Fibroblast of skin of left quadriceps (primary cell): ENCODE measurements around the gene HIVEP1.

ENCODE experiments used
- DNase-seq, 2 experiments: peaks; one replicate each; pipeline ENCODE4 v3.0.0-alpha.2; 2013; ENCODE audit warnings: low read depth in 2 of 2

Gene HIVEP1

DNA sequence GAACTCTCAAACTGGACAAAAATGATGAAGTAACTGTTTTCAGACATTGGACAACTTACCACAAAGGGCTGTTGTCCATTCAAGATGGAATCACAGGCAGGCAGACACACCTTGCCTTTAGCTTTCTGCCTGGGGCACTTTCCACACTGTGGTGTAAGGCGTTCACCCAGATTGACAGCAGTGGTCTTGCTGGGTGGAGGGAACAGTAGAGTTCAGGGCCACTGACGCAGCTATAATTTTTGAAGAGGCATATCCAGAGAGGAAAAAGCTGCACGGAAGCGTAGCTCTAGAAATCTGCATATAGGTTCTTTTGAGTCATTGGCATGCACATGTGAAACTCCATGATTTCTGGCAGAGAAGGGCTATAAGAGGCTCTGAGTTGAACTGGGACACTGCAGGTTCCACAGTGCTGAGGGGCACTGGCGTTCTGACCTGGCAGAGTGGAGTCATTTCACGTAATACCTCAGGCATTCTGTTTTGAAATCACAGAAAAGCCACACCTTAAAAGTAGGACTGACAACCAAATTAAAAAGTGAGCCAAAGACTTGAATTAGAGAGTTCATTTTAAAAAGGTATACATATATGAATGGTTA lies 173.1 kb downstream of the HIVEP1 start:
- DNase-seq = no peak

DNA sequence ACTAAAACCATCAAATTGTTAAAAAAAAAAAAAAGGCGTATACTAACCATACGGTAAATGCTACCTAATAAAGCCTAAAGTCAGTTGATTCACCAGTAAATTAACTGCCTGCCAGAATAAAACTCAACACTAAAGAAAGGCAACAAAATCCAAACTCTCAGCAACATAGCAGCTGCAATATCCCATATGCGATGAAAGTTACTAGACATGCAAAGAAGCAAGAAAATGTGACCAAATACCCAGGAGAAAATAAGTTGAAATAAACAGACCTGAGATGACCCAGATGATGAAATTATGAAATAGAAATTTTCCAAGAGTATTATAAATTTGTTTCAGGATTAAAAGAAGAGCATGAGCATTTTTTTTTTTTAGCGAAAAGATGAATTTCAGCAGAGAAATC lies 174.4 kb downstream of the HIVEP1 start:
- DNase-seq = no peak

DNA sequence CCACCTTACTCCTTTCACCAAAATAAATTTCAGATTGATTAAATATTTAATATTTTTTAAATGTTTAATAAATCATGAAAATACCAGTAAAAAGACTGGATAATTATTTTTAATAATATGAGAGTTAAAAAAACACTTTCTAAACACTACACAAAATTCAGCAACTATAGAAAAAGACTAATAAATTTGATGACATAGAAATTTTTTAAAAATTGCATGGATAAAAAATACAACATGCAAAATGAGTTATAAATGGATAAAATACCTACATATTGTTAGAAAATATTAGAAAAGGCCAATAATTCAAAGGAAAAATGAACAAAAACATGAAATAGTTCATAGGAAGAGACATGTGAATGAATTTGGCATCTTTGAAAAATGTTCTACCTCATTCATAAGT lies 177.0 kb downstream of the HIVEP1 start:
- no peak for DNase-seq

DNA sequence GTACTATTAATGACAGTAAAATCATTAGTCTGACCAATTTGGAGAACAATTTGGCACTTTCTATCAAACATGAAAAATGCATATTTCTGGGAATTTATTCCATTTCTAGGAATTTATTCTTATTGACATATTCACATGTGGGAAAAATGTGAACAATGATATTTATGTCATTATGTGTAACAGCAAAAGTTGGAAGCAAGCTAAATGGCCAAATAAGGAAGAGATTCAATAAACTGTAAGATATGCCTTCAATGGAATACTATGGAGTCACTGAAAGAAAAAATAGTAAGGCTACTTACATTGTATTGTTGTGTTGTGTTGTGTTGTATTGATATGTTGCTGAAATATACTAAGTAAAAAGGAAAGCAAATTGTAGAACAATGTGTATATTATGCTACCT lies 177.5 kb downstream of the HIVEP1 start:
- no peak for DNase-seq

DNA sequence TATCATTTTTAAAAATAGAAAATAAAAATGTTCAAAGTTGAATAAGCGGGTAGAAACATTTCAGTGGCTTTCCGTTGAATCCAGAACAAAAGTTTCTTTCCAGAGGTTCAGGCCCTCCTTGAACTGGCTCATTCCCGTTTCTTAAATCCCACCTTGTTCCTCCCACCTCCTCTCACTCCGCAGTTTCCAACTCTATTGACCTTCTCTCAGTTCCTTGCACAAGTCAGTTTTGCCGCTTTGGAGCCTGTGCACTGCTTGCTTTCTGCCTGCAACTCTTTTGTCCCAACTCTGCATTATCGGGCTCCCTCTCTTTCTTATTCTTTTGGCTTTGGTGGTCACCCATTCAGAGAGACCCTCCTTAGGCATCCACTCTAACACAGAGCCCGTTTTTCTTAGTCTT lies 178.1 kb downstream of the HIVEP1 start:
- no peak for DNase-seq

DNA sequence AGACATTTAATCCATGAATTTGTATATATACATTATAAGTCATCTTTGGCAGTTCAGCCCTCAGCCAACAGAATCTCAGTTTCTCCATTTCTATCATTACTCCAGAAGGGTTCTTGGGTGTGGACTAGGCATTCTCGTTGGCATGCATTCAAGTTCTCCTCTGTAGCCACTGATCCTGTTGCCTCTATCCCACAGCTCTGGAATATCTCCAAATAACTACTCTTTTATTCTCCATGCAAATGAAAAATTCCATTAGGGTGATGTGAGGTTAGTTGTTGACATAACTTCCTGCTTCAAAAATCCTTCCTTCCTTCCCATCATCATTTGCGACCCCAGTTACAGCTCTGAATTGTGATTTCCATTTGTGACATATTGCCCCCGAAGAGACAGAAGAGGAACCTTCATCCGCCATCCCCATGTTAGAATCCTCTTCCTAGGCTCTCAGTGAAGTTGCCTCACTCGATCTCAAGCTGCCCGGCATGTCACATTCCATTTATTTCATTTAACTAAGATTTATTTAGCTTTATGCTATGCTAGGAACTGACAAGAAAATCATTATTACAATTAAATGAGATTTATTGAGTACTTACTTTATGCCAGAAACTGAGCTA lies 184.3 kb downstream of the HIVEP1 start:
- DNase-seq = peak; percentile 44 to 62

DNA sequence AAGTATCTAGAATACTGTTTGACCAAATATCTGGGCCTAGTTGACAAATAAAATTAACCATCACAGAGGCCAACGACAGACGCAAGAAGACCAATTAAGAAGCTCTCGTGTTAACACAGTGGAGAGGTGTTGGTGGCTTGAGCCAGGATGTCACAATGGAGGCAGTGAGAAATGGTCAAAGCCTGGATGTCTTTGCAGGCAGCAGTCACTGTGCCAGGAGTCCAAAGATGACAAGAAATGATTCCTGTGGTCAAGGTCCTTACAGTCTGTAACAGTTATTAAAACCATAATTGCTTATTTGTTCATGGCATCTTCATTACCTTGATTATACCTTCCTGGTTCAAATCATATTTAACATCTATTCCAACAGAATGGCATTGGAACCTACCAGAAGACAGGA lies 186.7 kb downstream of the HIVEP1 start:
- DNase-seq = no peak

DNA sequence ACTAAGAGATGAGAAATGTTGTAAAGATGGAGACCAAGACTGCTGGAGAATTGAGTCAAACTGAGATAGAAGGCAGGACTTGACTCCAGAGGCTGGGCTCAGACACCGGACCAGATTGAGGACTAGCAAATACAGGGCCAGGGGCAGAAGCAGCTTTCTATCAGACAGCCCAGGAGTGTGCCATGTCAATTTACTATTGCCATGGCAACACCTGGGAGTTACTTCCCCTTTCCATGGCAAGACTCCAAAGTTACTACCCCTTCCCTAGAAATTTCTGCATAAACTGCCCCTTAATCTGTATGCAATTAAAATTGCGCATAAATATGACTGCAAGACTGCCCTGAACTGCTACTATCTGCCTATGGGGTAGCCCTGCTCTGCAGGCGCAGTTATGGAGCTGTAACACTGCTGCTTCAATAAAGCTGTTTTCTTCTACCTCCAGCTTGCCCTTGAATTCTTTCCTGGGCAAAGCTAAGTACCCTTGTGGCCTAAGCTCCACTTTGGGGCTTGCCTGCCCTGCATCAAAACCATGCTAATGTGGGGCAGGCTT lies 188.0 kb downstream of the HIVEP1 start:
- DNase-seq = no peak

DNA sequence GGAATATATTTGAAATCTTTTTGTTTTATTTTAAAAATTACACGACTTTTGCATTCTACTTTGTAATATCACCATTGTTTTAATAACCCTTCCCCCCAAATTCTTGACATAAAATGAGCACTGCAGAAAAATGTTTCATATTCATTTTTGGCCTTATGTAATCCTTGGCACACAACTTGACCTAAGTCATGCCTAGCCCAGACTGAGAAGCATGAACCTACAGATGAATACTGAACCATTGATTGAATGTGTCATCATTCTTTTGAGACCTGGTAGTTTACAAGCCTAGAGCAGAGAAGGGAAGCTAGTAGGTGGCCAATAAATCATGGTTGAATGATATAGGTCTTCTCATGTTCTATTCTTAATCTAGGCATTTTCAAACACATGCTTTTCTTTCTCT lies 188.6 kb downstream of the HIVEP1 start:
- DNase-seq = no peak

DNA sequence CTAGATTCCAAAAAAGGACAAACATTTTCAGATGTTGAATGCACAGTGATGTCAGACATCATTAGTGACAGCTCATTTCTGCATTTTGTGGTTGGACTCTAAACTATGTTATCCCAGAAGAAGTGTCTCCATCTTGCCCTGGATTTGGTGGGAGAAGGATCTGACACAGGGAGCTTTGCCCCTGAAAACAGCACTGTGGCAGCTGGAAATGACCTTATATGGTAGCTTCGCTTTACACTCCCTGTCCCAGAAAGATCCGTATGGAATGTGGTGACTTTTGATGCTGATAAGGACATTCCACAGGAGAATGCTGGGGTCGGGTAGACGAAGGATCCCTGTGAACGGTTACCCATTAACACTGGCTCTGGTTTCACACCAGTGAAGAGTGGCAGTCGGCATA lies 190.9 kb downstream of the HIVEP1 start:
- DNase-seq = peak in 1 of 2 experiments; percentile 28

DNA sequence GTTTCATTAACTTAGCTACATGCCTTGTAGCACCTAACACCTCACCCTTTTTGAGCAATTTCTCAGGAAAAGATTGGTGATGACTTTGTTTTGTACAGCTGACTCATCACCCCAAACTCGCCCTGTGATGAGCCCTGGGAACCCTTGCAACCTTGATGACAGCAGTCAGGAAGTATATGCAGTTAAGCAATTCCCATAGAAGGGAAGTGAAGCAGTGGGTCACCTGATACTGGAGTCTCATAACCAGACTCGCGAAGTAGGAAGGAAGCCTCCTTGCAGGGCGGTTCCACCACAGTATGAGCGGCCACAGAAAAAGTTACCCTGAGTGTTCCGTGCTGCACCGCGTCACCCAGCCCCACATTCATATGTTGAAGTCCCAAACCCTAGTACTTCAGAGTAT lies 196.1 kb downstream of the HIVEP1 start:
- no peak for DNase-seq

DNA sequence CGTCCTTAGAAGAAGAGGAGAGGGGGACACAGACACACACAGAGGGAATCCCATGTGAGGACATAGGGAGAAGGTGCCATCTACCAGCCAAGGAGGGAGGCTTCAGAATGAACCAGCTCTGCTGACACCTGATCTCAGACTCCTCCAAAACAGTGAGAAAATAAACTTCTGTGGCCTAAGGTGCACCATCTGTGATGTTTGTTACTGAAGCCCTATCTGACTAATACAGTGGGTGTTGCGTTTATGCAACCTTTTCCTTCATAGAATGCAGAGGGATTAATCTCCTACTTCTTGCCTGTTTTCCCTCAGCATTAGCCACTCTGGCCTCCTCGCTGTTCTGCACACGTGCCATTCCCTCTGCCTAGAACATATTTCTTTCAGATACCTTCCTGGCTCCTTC lies 196.6 kb downstream of the HIVEP1 start:
- DNase-seq = no peak
